WTC11 (cell line): Measurements from ENCODE around the gene STRADA. TPM values are rescaled to one million over a fixed set of nuclear protein-coding genes. Genes with fewer than 3 reads are reported as not detected.

Source experiments
- ATAC-seq: fragments of 200-7000 bp; cut with Tn5 transposase; 2 replicates; pipeline ENCODE4 v1.10.0; 2021; ENCODE audit warnings: mild to moderate bottlenecking, moderate library complexity
- CTCF ChIA-PET: fragments of 300-600 bp; sonication (Branson Sonifier 250); formaldehyde crosslinking; loops from one replicate; lab custom pipeline; 2021; ENCODE audit warnings: antibody characterized with exemption; lab: Charles Lee
- POLR2A ChIA-PET: fragments of 350-600 bp; sonication (Branson Sonifier 250); formaldehyde crosslinking; loops from one replicate; lab custom pipeline; 2021; ENCODE audit warnings: antibody characterized with exemption; lab: Charles Lee
- DNase-seq: peaks from one replicate; pipeline ENCODE4 v3.0.0; 2021; ENCODE audit warnings: low spot score
- H3K27ac Mint-ChIP-seq: 2 replicates; pipeline ENCODE4 v1.8.0; 2021; ENCODE audit warnings: mixed read lengths
- H3K27me3 Mint-ChIP-seq: 2 replicates; pipeline ENCODE4 v1.8.0; 2021; ENCODE audit warnings: low read depth, mild to moderate bottlenecking, moderate library complexity, mixed read lengths
- H3K36me3 Mint-ChIP-seq: 2 replicates; pipeline ENCODE4 v1.8.0; 2021; ENCODE audit warnings: mixed read lengths
- H3K4me1 Mint-ChIP-seq: 2 replicates; pipeline ENCODE4 v1.8.0; 2022; ENCODE audit warnings: mixed read lengths
- H3K4me3 Mint-ChIP-seq: 2 replicates; pipeline ENCODE4 v1.8.0; 2021; ENCODE audit warnings: mild to moderate bottlenecking, moderate library complexity, mixed read lengths
- H3K9me3 Mint-ChIP-seq: 2 replicates; pipeline ENCODE4 v1.8.0; 2021; ENCODE audit warnings: mixed read lengths
- ATF1 ChIP-seq: sonication (generic); formaldehyde crosslinking; IDR thresholded peaks from 2 replicates; pipeline ENCODE4 v1.8.1; 2023; ENCODE audit warnings: mild to moderate bottlenecking, moderate library complexity, missing genetic modification reagents
- E2F5 ChIP-seq: sonication (generic); formaldehyde crosslinking; IDR thresholded peaks from 2 replicates; pipeline ENCODE4 v1.8.1; 2022; ENCODE audit warnings: mild to moderate bottlenecking, moderate library complexity, missing genetic modification reagents
- EMX1 ChIP-seq: fragments of 250-450 bp; sonication (Bioruptor Pico); IDR thresholded peaks from 2 replicates; pipeline ENCODE4 v1.8.0; 2021; ENCODE audit warnings: mild to moderate bottlenecking
- FOXP1 ChIP-seq: sonication (generic); formaldehyde crosslinking; IDR thresholded peaks from 2 replicates; pipeline ENCODE4 v1.8.0; 2022; ENCODE audit warnings: missing genetic modification reagents, mild to moderate bottlenecking, moderate library complexity, borderline replicate concordance
- GABPB1 ChIP-seq: sonication (generic); formaldehyde crosslinking; IDR thresholded peaks from 2 replicates; pipeline ENCODE4 v1.8.1; 2023; ENCODE audit warnings: mild to moderate bottlenecking, missing genetic modification reagents
- JAZF1 ChIP-seq: fragments of 250-450 bp; sonication (Bioruptor Pico); IDR thresholded peaks from 2 replicates; pipeline ENCODE4 v1.9.0; 2021; ENCODE audit warnings: moderate library complexity, mild to moderate bottlenecking, inconsistent platforms
- NR2C2 ChIP-seq: sonication (generic); formaldehyde crosslinking; IDR thresholded peaks from 2 replicates; pipeline ENCODE4 v1.8.0; 2022; ENCODE audit warnings: mild to moderate bottlenecking, missing genetic modification reagents
- SOX15 ChIP-seq: fragments of 250-450 bp; sonication (Bioruptor Pico); IDR thresholded peaks from 2 replicates; pipeline ENCODE4 v1.9.0; 2021; ENCODE audit warnings: mild to moderate bottlenecking
- TEAD1 ChIP-seq: sonication (generic); formaldehyde crosslinking; IDR thresholded peaks from 2 replicates; pipeline ENCODE4 v1.8.0; 2022; ENCODE audit warnings: mild to moderate bottlenecking, missing genetic modification reagents
- TEAD4 ChIP-seq: sonication (generic); formaldehyde crosslinking; IDR thresholded peaks from 2 replicates; pipeline ENCODE4 v1.8.0; 2022; ENCODE audit warnings: mild to moderate bottlenecking, missing genetic modification reagents
- ZNF232 ChIP-seq: sonication (generic); formaldehyde crosslinking; IDR thresholded peaks from 2 replicates; pipeline ENCODE4 v1.8.0; 2022; ENCODE audit warnings: mild to moderate bottlenecking, missing genetic modification reagents
- ZNF416 ChIP-seq: fragments of 250-450 bp; sonication (Bioruptor Pico); IDR thresholded peaks from 2 replicates; pipeline ENCODE4 v1.9.0; 2021; ENCODE audit warnings: mild to moderate bottlenecking, inconsistent platforms
- ZNF425 ChIP-seq: fragments of 250-450 bp; sonication (Bioruptor Pico); conservative IDR thresholded peaks from 2 replicates; pipeline ENCODE4 v1.9.0; 2021; ENCODE audit warnings: mild to moderate bottlenecking
- ZSCAN18 ChIP-seq: fragments of 250-450 bp; sonication (Bioruptor Pico); IDR thresholded peaks from 2 replicates; pipeline ENCODE4 v2.1.2; 2022; ENCODE audit warnings: mild to moderate bottlenecking, moderate library complexity
- total RNA-seq: library from RNA; stranded (reverse); gene quantifications from 3 replicates; pipeline ENCODE4 v1.2.3, GENCODE V29; 2021
- TF ChIP-seq, protein P1 (sequence below): sonication (generic); formaldehyde crosslinking; IDR thresholded peaks from 2 replicates; pipeline ENCODE4 v1.8.0; 2023; ENCODE audit warnings: missing genetic modification reagents, mild to moderate bottlenecking, borderline replicate concordance
- TF ChIP-seq, protein P2 (sequence below): sonication (generic); formaldehyde crosslinking; IDR thresholded peaks from 2 replicates; pipeline ENCODE4 v1.8.1; 2023; ENCODE audit warnings: mild to moderate bottlenecking, missing genetic modification reagents, moderate library complexity
- TF ChIP-seq, protein P3 (sequence below): sonication (generic); formaldehyde crosslinking; IDR thresholded peaks from 2 replicates; pipeline ENCODE4 v1.8.1; 2022; ENCODE audit warnings: low read depth, missing genetic modification reagents, borderline replicate concordance
- TF ChIP-seq, protein P4 (sequence below): fragments of 250-450 bp; sonication (Bioruptor Pico); IDR thresholded peaks from 2 replicates; pipeline ENCODE4 v1.9.0; 2021; ENCODE audit warnings: mild to moderate bottlenecking
- TF ChIP-seq, protein P5 (sequence below): sonication (generic); formaldehyde crosslinking; IDR thresholded peaks from 2 replicates; pipeline ENCODE4 v1.8.0; 2023; ENCODE audit warnings: mild to moderate bottlenecking, missing genetic modification reagents

Gene STRADA
- total RNA-seq, 1 experiment from 2014 or later: 36.6 TPM

GRCh38 chr17:63657786-63658185 lies 83.8 kb downstream of the STRADA start (continued):
- no peak for TF ChIP-seq ATF1 (CRISPR knock-in tag)
- no peak for TF ChIP-seq NR2C2
- TF ChIP-seq JAZF1 (CRISPR knock-in tag): no peak
- no peak for TF ChIP-seq FOXP1 (CRISPR knock-in tag)

GRCh38 chr17:63653050-63653449 lies 88.5 kb downstream of the STRADA start:
- no peaks in the 10 kb centered on the region for H3K9me3 Mint-ChIP-seq
- ChIA-PET POLR2A (no interaction called here), CTCF (no interaction called here)
- DNase-seq (no peak), ATAC-seq (no peak)
- peak overlapping the region; percentile 50; the same call in 1 of the 2 replicates for H3K27ac Mint-ChIP-seq
- peaks cover 7% of the 10 kb centered on the region for H3K4me1 Mint-ChIP-seq
- H3K4me3 Mint-ChIP-seq: no peak overlapping the region
- no peaks in the 10 kb centered on the region for H3K27me3 Mint-ChIP-seq
- TF ChIP-seq, protein P1, sequence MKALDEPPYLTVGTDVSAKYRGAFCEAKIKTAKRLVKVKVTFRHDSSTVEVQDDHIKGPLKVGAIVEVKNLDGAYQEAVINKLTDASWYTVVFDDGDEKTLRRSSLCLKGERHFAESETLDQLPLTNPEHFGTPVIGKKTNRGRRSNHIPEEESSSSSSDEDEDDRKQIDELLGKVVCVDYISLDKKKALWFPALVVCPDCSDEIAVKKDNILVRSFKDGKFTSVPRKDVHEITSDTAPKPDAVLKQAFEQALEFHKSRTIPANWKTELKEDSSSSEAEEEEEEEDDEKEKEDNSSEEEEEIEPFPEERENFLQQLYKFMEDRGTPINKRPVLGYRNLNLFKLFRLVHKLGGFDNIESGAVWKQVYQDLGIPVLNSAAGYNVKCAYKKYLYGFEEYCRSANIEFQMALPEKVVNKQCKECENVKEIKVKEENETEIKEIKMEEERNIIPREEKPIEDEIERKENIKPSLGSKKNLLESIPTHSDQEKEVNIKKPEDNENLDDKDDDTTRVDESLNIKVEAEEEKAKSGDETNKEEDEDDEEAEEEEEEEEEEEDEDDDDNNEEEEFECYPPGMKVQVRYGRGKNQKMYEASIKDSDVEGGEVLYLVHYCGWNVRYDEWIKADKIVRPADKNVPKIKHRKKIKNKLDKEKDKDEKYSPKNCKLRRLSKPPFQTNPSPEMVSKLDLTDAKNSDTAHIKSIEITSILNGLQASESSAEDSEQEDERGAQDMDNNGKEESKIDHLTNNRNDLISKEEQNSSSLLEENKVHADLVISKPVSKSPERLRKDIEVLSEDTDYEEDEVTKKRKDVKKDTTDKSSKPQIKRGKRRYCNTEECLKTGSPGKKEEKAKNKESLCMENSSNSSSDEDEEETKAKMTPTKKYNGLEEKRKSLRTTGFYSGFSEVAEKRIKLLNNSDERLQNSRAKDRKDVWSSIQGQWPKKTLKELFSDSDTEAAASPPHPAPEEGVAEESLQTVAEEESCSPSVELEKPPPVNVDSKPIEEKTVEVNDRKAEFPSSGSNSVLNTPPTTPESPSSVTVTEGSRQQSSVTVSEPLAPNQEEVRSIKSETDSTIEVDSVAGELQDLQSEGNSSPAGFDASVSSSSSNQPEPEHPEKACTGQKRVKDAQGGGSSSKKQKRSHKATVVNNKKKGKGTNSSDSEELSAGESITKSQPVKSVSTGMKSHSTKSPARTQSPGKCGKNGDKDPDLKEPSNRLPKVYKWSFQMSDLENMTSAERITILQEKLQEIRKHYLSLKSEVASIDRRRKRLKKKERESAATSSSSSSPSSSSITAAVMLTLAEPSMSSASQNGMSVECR: no peak
- no peak for TF ChIP-seq ZNF416 (CRISPR knock-in tag)
- TF ChIP-seq ZNF425 (CRISPR knock-in tag): no peak
- no peak for TF ChIP-seq E2F5
- TF ChIP-seq ZSCAN18 (CRISPR knock-in tag): no peak
- TF ChIP-seq, protein P2, sequence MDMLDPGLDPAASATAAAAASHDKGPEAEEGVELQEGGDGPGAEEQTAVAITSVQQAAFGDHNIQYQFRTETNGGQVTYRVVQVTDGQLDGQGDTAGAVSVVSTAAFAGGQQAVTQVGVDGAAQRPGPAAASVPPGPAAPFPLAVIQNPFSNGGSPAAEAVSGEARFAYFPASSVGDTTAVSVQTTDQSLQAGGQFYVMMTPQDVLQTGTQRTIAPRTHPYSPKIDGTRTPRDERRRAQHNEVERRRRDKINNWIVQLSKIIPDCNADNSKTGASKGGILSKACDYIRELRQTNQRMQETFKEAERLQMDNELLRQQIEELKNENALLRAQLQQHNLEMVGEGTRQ (CRISPR knock-in tag): no peak
- no peak for TF ChIP-seq SOX15 (CRISPR knock-in tag)
- TF ChIP-seq, protein P3, sequence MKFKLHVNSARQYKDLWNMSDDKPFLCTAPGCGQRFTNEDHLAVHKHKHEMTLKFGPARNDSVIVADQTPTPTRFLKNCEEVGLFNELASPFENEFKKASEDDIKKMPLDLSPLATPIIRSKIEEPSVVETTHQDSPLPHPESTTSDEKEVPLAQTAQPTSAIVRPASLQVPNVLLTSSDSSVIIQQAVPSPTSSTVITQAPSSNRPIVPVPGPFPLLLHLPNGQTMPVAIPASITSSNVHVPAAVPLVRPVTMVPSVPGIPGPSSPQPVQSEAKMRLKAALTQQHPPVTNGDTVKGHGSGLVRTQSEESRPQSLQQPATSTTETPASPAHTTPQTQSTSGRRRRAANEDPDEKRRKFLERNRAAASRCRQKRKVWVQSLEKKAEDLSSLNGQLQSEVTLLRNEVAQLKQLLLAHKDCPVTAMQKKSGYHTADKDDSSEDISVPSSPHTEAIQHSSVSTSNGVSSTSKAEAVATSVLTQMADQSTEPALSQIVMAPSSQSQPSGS (CRISPR knock-in tag): no peak
- no peak for TF ChIP-seq GABPB1
- TF ChIP-seq, protein P4, sequence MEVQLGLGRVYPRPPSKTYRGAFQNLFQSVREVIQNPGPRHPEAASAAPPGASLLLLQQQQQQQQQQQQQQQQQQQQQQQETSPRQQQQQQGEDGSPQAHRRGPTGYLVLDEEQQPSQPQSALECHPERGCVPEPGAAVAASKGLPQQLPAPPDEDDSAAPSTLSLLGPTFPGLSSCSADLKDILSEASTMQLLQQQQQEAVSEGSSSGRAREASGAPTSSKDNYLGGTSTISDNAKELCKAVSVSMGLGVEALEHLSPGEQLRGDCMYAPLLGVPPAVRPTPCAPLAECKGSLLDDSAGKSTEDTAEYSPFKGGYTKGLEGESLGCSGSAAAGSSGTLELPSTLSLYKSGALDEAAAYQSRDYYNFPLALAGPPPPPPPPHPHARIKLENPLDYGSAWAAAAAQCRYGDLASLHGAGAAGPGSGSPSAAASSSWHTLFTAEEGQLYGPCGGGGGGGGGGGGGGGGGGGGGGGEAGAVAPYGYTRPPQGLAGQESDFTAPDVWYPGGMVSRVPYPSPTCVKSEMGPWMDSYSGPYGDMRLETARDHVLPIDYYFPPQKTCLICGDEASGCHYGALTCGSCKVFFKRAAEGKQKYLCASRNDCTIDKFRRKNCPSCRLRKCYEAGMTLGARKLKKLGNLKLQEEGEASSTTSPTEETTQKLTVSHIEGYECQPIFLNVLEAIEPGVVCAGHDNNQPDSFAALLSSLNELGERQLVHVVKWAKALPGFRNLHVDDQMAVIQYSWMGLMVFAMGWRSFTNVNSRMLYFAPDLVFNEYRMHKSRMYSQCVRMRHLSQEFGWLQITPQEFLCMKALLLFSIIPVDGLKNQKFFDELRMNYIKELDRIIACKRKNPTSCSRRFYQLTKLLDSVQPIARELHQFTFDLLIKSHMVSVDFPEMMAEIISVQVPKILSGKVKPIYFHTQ (CRISPR knock-in tag): no peak
- TF ChIP-seq TEAD1 (CRISPR knock-in tag): no peak
- TF ChIP-seq ZNF232: no peak
- TF ChIP-seq TEAD4 (CRISPR knock-in tag): no peak
- TF ChIP-seq, protein P5, sequence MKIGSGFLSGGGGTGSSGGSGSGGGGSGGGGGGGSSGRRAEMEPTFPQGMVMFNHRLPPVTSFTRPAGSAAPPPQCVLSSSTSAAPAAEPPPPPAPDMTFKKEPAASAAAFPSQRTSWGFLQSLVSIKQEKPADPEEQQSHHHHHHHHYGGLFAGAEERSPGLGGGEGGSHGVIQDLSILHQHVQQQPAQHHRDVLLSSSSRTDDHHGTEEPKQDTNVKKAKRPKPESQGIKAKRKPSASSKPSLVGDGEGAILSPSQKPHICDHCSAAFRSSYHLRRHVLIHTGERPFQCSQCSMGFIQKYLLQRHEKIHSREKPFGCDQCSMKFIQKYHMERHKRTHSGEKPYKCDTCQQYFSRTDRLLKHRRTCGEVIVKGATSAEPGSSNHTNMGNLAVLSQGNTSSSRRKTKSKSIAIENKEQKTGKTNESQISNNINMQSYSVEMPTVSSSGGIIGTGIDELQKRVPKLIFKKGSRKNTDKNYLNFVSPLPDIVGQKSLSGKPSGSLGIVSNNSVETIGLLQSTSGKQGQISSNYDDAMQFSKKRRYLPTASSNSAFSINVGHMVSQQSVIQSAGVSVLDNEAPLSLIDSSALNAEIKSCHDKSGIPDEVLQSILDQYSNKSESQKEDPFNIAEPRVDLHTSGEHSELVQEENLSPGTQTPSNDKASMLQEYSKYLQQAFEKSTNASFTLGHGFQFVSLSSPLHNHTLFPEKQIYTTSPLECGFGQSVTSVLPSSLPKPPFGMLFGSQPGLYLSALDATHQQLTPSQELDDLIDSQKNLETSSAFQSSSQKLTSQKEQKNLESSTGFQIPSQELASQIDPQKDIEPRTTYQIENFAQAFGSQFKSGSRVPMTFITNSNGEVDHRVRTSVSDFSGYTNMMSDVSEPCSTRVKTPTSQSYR (CRISPR knock-in tag): no peak
- TF ChIP-seq EMX1: no peak
- peaks cover 16% of the 10 kb centered on the region for H3K36me3 Mint-ChIP-seq
